Stimulated activated CD4-positive, alpha-beta T cell treated with anti-CD3 and anti-CD28 coated beads, Interleukin-12 subunit alpha, Interleukin-12 subunit beta, amount 100 ng/mL, for 4 hours (primary cell): ENCODE data around the gene TAF10.
A peak's percentile ranks its signal among the peaks of the same experiment; 100 is the strongest.

ENCODE experiments used
- DNase-seq: peaks from one replicate; pipeline ENCODE4 v3.0.0-alpha.2; 2020

TAF10 gene

DNA sequence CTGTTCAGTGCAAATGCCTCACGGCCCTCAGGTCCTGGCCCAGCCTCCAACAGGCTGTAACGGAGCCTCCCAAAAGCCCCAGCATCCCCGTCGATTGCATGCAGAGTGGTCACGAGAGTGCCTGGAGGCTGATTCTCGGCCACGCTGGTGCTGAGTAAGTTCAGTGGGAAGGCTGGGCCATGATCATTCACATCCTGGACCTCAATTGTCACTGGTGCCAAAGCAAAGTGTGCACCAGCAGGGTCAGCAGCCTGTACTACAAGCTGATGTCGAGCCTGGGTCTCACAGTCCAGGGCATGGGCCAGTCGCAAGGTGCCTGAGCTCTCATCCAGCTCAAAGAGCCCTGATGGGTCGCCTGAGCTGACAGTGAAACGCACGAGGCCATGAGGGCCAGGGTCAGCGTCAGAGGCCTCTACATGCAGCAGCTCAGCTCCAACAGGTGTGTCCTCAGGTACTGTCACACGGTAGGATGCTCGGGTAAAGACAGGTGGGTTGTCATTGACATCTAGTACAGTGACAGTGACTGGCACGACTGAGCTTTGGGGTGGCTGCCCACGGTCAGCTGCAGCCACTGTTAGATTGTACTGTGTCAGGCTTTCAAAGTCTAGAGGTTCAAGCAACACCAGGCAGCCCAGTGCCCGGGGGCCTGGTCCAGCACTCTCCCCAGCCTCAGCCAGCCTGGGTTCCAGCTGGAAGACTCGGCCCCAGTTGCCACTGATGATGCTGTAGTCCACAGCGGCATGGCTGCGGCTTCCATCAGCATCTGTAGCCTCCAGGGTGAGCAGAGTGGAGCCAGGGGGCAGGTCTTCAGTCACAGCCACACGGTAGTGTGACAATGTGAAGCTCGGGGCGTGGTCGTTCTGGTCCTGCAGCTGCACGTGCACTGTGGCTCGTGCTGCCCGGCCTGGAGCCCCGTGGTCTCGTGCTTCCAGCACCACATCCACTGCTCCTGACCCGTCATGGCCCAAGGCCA lies 11.7 kb upstream of the TAF10 start:
- DNase-seq, result no peak

DNA sequence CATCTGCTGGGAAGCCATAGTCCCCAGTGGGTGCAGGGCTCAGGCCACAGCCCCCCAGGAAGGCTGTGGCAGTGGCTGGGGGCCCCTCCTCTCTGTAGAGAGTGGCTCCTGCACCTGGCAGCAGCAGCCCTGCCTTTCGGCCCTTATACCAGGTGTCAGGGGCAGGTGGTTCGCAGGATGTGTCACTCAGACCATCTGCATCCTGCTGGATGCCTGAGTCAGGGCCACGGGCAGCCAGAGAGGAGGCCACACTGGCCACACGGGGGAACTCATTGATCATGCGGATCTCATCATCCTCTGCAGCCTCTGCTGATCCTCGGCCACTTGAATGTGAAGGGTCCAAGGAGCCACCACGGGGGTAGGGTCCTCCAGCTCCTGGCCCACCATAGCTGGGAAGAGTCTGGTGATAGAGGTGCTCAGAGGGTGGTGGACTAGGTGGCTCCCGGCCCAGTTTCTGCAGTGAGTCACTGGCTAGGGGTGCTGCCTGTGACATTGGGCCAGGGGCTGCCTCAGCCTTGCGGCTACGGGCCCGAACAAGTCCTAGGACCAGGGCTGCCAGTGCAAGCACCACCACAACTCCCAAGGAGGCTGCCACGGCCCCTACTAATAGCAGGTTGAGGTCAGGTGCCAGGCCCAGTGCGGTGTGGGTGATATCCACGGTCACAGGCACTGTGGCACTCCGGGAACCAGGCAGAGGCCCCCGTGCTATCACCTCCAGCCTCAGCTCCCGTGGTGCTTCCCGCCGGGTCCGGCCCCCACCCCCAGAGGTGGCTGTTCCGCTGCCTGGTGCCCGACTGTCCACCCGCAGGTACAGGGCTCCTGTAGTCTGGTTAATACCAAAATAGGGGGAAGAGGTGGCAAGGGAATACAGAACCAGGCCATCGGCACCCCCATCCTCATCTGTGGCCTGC lies 10.5 kb upstream of the TAF10 start:
- DNase-seq, result no peak

- DNase-seq, result no peak
Observed at GRCh38 chr11:6621711-6622211, 9.7 kb upstream of the TAF10 start.

- no peak for DNase-seq
Observed at GRCh38 chr11:6620636-6621035, 8.6 kb upstream of the TAF10 start.

DNA sequence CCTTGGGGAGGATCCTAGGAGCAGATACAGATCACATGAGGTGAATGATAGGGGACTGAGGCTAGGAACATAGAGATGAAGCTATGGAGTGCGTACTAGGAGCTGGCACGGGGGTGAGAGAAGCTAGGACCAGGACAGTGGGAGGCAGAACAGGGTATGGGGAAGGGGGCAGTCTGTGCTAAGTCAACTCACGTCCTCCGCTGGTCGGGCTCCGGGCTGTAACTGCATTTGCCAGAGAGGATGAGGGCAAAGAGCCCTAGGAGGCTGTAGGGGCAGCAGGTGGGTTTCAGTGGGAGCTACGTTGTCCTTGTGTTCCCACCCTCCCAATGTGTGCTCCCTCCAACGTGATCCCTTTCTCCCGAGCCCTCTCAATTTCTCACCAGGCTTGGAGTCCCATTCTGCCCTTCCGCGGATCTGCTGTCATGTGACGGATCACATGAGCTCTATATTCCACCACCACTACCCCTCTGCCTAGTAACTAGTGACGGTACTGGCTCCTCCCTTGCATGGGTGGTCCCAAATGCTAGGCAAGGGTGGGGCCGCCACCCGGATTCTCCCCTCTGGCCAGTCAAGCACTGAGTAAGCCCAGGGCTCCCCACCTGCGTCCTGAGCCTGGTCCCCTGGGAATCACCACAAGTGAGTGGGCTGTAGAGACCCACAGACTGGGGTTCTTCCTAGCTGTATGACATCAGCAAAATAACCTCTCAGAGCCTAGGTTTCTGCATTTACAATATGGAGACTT lies 7.2 kb upstream of the TAF10 start, which contains the start of gene TPP1:
TSS of gene TPP1 (minus strand) at position 419 of the 742 bp plus-strand sequence. CDS start at position 397, 22 bp downstream.
- peak; percentile 76 for DNase-seq

- peak; percentile 51 for DNase-seq
Observed at GRCh38 chr11:6618117-6619003, 6.3 kb upstream of the TAF10 start.

DNA sequence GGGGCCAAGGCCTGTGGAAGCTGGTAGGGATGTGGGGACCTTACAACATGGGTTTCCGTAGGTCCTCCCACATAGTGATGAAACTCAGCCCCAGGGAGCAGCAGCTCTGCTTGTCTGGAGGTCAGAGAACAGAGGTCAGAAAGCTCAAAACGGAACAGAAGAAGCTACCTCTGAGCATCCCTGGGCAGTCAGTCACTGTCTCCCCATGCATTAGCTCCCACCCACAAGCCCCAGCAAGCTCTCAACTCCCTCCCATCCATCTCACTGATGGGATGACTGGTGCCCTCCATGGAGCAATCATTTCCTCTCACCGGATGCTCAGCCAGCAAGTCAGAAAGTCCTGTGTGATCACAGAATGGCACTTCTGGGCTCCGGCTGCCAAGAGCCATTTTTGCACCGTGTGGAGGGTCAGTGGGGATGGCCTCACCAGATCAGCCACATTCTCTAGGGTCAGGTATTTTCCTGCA lies 5.3 kb upstream of the TAF10 start:
- DNase-seq, result no peak

GRCh38 chr11:6616596-6617250 lies 4.7 kb upstream of the TAF10 start:
- DNase-seq, result no peak

GRCh38 chr11:6615882-6616585 lies 4.0 kb upstream of the TAF10 start:
- DNase-seq, result no peak

- no peak for DNase-seq
Observed at GRCh38 chr11:6615046-6615445, 3.0 kb upstream of the TAF10 start.

GRCh38 chr11:6614446-6614845 lies 2.4 kb upstream of the TAF10 start:
- DNase-seq, result no peak

GRCh38 chr11:6613496-6613895 lies 1.5 kb upstream of the TAF10 start:
- DNase-seq, result no peak

DNA sequence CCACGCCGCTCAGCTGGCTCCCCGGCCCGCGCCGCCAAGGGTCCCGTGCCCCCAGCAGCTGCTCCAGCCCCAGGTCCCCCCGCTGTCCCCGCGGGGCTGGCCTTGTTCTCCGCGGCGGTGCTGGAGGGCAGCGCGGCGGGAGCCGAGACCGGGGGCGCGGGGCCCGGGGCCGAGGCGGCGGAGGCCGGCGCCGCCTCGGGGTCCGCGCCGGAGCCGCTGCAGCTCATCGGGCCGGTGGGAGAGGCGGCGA lies 128 bp downstream of the TAF10 start:
- no peak for DNase-seq

- no peak for DNase-seq
Observed at GRCh38 chr11:6611092-6611962, 689 bp downstream of the TAF10 start.

DNA sequence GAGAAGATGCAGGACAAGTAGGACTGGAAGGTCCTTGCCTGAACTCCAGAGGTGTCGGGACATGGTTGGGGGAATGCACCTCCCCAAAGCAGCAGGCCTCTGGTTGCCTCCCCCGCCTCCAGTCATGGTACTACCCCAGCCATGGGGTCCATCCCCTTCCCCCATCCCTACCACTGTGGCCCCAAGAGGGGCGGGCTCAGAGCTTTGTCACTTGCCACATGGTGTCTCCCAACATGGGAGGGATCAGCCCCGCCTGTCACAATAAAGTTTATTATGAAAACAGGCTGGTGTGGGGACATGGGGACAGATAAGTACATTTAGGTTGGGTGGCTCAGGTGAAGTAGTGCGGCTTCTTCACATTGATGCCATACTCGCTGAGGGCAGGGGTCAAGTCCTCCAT lies 1.4 kb downstream of the TAF10 start:
- DNase-seq, result no peak

GRCh38 chr11:6609502-6610015 lies 2.5 kb downstream of the TAF10 start:
- DNase-seq, result no peak

- DNase-seq, result no peak
Observed at GRCh38 chr11:6608726-6609501, 3.1 kb downstream of the TAF10 start.

- no peak for DNase-seq
Observed at GRCh38 chr11:6608011-6608410, 4.0 kb downstream of the TAF10 start.
